Measurements from ENCODE around the gene DISC1.

DNA sequence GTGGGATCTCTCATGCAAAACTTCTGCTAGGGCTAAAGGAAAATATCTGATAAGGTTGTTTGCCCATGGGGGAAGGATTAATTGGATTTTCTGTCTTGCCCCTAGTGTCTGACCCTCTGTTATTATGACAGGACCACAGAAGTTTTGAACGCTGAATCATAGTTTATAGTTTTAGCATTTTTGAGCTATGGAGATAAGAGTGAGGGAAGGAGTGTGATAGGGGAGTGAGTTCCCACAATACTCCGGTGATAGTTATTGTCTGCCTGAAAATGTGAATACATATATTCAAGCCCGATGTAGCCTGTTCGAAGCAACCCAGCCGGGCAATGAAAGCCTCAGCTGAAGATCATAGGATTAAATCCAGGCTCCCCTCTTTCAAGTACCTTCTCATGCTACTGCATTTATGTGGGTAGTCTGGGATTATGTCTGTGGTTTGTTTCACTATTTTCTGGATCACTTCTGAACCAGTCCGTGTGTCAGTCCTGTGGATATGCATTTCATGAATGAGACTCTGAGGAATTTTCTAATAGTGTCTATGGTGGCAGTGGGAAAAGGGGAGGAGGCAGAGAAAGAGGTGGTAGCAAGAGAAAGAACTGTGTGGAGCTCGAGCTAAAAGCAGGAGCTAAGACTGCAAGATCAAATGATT, 258.7 kb downstream of the DISC1 start:
- TF ChIP-seq CTCF (IDR thresholded peaks at IDR 0.05 in 2 of 3, conservative IDR thresholded peaks at IDR 0.05 in 1 of 3; ENCODE audit: borderline replicate concordance in 1 of 3, insufficient read depth in 1 of 3, low read depth in 2 of 3, low read length in 2 of 3), result no peak
- no peak for TF ChIP-seq POLR2A (IDR thresholded peaks at IDR 0.05; ENCODE audit: borderline replicate concordance, extremely low read depth, insufficient read depth, insufficient read length)
- TF ChIP-seq TCF7L2 (IDR thresholded peaks at IDR 0.05; ENCODE audit: borderline replicate concordance, extremely low read depth, insufficient read depth, insufficient read length), result no peak
